ENCODE measurements around the gene KCNK7.

Gene KCNK7

DNA sequence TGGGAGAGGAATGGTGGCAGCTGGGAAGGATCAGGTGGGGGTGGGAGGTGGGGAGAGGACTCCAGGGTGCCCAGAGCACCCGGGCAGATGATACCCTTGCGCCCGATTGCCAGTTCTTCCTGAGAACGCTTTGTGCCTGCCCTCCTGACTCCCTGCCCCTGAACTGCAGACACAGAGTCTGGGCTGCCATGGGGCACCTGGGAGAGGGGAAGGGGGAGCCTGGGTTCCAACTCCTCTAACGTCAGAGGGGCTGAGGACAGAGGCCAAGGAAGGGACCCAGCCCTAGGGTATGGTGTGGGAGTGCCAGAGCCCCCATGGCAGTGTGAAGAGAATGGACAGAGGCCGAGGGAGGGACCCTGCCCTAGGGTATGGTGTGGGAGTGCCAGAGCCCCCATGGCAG, 920 bp upstream of the KCNK7 start:
- Histone ChIP-seq H3K27me3 (ENCODE audit: insufficient read depth, low read length) (no peaks in the 10 kb centered on the region), H3K79me2 (ENCODE audit: control insufficient read depth, insufficient read depth, low read length, unreplicated experiment) (no peaks in the 10 kb centered on the region), H3K27ac (ENCODE audit: low read depth, low read length) (no peak overlapping the region), H3K4me1 (ENCODE audit: control insufficient read depth, insufficient read depth, low read length, unreplicated experiment) (peaks cover 11% of the 10 kb centered on the region), H2AFZ (ENCODE audit: low read length, unreplicated experiment) (no peak overlapping the region), H3K36me3 (ENCODE audit: insufficient read depth, low read length) (no peaks in the 10 kb centered on the region), H3K4me3 (ENCODE audit: low read depth, low read length) (no peak overlapping the region)

DNA sequence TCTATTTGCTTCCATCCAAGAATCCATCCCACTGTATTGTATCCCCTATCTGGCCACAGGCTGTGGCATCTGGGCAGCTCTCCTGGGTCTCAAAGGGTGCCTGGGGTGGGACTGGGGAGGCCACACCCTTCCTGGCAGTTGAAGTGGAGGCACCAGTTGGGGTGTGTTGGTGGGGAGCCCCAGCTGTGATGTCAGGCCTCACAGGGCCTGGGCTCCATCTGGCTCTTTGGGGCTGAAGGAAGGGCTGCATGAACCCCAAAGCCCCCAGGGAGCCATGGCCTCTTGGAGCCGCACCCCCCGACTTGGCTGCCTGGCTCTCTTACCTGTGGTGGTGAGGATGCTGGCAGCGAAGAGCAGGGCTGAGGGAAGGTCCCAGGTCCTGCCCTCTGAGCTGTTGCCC, 469 bp downstream of the KCNK7 start:
- Histone ChIP-seq H3K79me2 (ENCODE audit: control insufficient read depth, insufficient read depth, low read length, unreplicated experiment) (no peaks in the 10 kb centered on the region), H3K36me3 (ENCODE audit: insufficient read depth, low read length) (no peaks in the 10 kb centered on the region), H3K4me3 (ENCODE audit: low read depth, low read length) (no peak overlapping the region), H3K27ac (ENCODE audit: low read depth, low read length) (no peak overlapping the region), H3K4me1 (ENCODE audit: control insufficient read depth, insufficient read depth, low read length, unreplicated experiment) (peaks cover 11% of the 10 kb centered on the region), H3K27me3 (ENCODE audit: insufficient read depth, low read length) (no peaks in the 10 kb centered on the region), H2AFZ (ENCODE audit: low read length, unreplicated experiment) (no peak overlapping the region)

- no peaks in the 10 kb centered on the region for H3K79me2 ChIP-seq (ENCODE audit: control insufficient read depth, insufficient read depth, low read length, unreplicated experiment)
- H3K4me3 ChIP-seq (ENCODE audit: low read depth, low read length), result no peak overlapping the region
- H2AFZ ChIP-seq (ENCODE audit: low read length, unreplicated experiment), result no peak overlapping the region
- H3K27ac ChIP-seq (ENCODE audit: low read depth, low read length), result no peak overlapping the region
- H3K27me3 ChIP-seq (ENCODE audit: insufficient read depth, low read length), result no peaks in the 10 kb centered on the region
- no peaks in the 10 kb centered on the region for H3K36me3 ChIP-seq (ENCODE audit: insufficient read depth, low read length)
- peaks cover 11% of the 10 kb centered on the region for H3K4me1 ChIP-seq (ENCODE audit: control insufficient read depth, insufficient read depth, low read length, unreplicated experiment)
These were observed 1.8 kb downstream of the KCNK7 start for GRCh38 chr11:65593518-65594414.

DNA sequence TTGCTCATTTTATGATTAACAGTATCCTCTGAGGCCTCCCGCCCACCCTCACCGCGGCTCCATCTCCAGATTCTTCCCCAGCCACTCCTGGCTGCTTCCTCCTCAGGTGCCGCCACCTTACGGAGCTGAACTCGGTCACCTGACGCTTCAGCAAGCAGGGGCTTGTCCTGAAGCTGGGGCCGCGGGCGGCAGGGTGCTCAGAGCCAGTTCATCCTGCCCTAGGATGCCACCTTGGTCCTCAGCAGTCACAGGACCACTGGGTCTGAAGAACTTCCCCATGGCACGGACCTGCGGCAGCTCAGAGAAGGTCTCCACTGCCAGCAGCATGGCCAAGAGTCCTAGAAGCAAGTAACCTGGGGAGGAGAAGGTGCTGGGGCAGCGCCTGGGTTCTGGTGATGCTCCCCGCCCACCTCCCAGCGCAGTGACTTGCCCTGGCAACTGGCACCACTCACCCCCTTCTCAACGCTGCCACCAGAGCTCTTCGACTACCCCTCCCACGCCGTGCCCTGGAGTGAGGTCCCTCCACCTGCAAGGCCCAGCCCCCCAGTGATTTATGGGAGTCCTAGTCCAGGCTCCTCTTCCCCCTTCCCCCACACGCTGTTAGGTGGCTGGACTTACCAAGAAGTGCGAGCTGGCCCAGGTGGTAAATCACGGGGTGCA, 2.6 kb downstream of the KCNK7 start:
- Histone ChIP-seq H2AFZ (ENCODE audit: low read length, unreplicated experiment) (no peak overlapping the region), H3K79me2 (ENCODE audit: control insufficient read depth, insufficient read depth, low read length, unreplicated experiment) (no peaks in the 10 kb centered on the region), H3K4me1 (ENCODE audit: control insufficient read depth, insufficient read depth, low read length, unreplicated experiment) (peaks cover 16% of the 10 kb centered on the region), H3K4me3 (ENCODE audit: low read depth, low read length) (no peak overlapping the region), H3K36me3 (ENCODE audit: insufficient read depth, low read length) (no peaks in the 10 kb centered on the region), H3K27me3 (ENCODE audit: insufficient read depth, low read length) (no peaks in the 10 kb centered on the region), H3K27ac (ENCODE audit: low read depth, low read length) (no peak overlapping the region)

- H3K4me1 ChIP-seq (ENCODE audit: control insufficient read depth, insufficient read depth, low read length, unreplicated experiment), result peaks cover 24% of the 10 kb centered on the region
- H3K27me3 ChIP-seq (ENCODE audit: insufficient read depth, low read length), result no peaks in the 10 kb centered on the region
- no peak overlapping the region for H3K4me3 ChIP-seq (ENCODE audit: low read depth, low read length)
- H2AFZ ChIP-seq (ENCODE audit: low read length, unreplicated experiment), result no peak overlapping the region
- no peaks in the 10 kb centered on the region for H3K79me2 ChIP-seq (ENCODE audit: control insufficient read depth, insufficient read depth, low read length, unreplicated experiment)
- H3K27ac ChIP-seq (ENCODE audit: low read depth, low read length), result no peak overlapping the region
- no peaks in the 10 kb centered on the region for H3K36me3 ChIP-seq (ENCODE audit: insufficient read depth, low read length)
These were observed 3.4 kb downstream of the KCNK7 start for GRCh38 chr11:65591939-65592857.

GRCh38 chr11:65590240-65590738, 5.3 kb downstream of the KCNK7 start:
- peaks cover 24% of the 10 kb centered on the region for H3K4me1 ChIP-seq (ENCODE audit: control insufficient read depth, insufficient read depth, low read length, unreplicated experiment)
- H3K36me3 ChIP-seq (ENCODE audit: insufficient read depth, low read length), result no peaks in the 10 kb centered on the region

DNA sequence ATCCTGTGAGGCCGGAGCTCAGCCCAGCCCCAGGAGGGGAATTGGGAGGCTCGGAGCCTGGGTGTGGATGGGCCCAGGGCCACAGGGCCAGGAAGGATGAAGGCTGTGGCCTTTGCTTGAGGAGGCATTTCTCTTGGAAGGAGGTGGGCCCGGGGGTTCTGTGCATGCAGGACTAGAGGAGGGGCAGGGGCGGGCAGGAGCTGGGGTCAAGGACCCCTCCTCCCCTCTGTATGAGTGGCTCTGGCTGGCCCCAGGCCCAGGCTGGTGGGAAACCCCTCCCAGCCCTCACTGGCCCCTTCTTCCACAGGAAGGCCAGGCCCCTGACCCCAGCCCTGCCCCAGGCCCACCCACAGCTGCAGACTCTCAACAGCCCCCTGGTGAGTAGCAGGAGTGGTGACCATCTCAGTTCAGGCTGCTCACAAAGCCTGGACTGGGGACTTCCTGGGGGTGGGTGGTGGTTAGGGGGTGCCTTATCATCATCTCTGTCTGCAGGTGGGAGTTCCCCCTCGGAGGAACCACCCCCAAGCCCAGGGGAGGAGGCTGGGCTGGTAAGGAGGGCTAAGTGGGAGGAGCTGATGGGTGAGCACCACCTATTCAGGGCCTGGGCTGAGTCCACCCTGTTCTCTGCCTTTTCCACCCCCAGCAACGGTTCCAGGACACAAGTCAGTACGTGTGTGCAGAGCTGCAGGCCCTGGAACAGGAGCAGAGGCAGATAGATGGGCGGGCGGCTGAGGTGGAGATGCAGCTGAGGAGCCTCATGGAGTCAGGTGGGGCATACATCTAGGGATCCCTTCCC, 6.0 kb downstream of the KCNK7 start:
- Histone ChIP-seq H3K27me3 (ENCODE audit: insufficient read depth, low read length) (no peaks in the 10 kb centered on the region), H3K4me1 (ENCODE audit: control insufficient read depth, insufficient read depth, low read length, unreplicated experiment) (peaks cover 20% of the 10 kb centered on the region)

More at GRCh38 chr11:65590240-65590738, 5.3 kb downstream of the KCNK7 start:
- no peak overlapping the region for H3K27ac ChIP-seq (ENCODE audit: low read depth, low read length)
- H3K4me3 ChIP-seq (ENCODE audit: low read depth, low read length), result no peak overlapping the region
- H3K79me2 ChIP-seq (ENCODE audit: control insufficient read depth, insufficient read depth, low read length, unreplicated experiment), result no peaks in the 10 kb centered on the region
- no peak overlapping the region for H2AFZ ChIP-seq (ENCODE audit: low read length, unreplicated experiment)
- H3K27me3 ChIP-seq (ENCODE audit: insufficient read depth, low read length), result no peaks in the 10 kb centered on the region

DNA sequence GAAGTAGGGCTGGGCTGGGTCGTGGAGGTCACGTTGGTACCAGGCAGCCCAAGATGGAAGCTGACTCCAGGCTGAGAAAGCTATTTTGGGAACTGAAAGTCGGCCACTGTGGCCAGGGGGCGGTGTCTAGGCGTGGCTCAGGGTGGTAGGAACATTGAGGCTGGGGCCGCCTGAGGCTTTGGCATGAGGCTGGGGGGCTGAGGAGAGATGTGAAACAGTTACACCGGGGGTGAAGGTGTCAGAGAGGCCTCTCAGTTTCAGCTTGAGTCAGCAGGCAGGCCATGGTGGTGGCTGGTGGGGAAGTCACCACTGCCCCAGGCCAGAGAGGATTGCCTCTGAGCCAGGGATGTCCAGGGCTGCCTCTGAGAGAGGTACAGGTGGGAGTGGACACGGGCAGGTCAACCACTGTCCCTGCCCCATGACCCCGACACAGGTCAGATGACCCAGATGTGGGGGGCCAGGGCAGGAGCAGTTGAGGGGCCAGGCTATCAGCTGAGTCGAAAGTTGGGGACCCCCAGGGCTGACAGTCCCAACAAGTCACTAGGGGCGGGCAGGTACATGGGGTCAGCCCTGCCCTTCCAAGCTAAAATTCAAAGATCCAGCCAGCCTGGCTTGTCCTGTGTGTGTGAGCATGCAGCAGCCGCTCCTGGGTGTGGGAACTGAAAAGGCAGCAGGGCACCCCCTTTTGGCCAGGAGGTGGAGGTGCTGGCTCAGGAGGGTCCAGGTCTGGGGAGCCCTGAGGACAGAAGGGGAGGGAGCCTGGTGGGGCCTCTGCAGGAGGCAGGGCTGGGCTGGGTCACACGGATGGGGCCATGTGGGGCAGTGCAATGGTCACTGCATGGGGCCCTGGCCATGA, 7.2 kb downstream of the KCNK7 start:
- H3K36me3 ChIP-seq (ENCODE audit: insufficient read depth, low read length), result 0 out of 2 replicates have a peak, but pooled peaks cover 4% of the 10 kb centered on the region
- no peak overlapping the region for H2AFZ ChIP-seq (ENCODE audit: low read length, unreplicated experiment)

More for the DNA sequence above, 6.0 kb downstream of the KCNK7 start:
- H3K27ac ChIP-seq (ENCODE audit: low read depth, low read length), result no peak overlapping the region
- no peak overlapping the region for H2AFZ ChIP-seq (ENCODE audit: low read length, unreplicated experiment)
- no peak overlapping the region for H3K4me3 ChIP-seq (ENCODE audit: low read depth, low read length)
- no peaks in the 10 kb centered on the region for H3K36me3 ChIP-seq (ENCODE audit: insufficient read depth, low read length)
- no peaks in the 10 kb centered on the region for H3K79me2 ChIP-seq (ENCODE audit: control insufficient read depth, insufficient read depth, low read length, unreplicated experiment)

GRCh38 chr11:65586676-65587075, 8.9 kb downstream of the KCNK7 start:
- no peaks in the 10 kb centered on the region for H3K27me3 ChIP-seq (ENCODE audit: insufficient read depth, low read length)
- H3K79me2 ChIP-seq (ENCODE audit: control insufficient read depth, insufficient read depth, low read length, unreplicated experiment), result no peaks in the 10 kb centered on the region
- H3K27ac ChIP-seq (ENCODE audit: low read depth, low read length), result no peak overlapping the region
- peaks cover 20% of the 10 kb centered on the region for H3K4me1 ChIP-seq (ENCODE audit: control insufficient read depth, insufficient read depth, low read length, unreplicated experiment)
- H3K36me3 ChIP-seq (ENCODE audit: insufficient read depth, low read length), result peaks cover 7% of the 10 kb centered on the region; the same call in 1 of the 2 replicates
- H3K4me3 ChIP-seq (ENCODE audit: low read depth, low read length), result no peak overlapping the region
- H2AFZ ChIP-seq (ENCODE audit: low read length, unreplicated experiment), result no peak overlapping the region

More for the DNA sequence above, 7.2 kb downstream of the KCNK7 start:
- Histone ChIP-seq H3K4me3 (ENCODE audit: low read depth, low read length) (no peak overlapping the region), H3K27me3 (ENCODE audit: insufficient read depth, low read length) (no peaks in the 10 kb centered on the region), H3K79me2 (ENCODE audit: control insufficient read depth, insufficient read depth, low read length, unreplicated experiment) (no peaks in the 10 kb centered on the region), H3K4me1 (ENCODE audit: control insufficient read depth, insufficient read depth, low read length, unreplicated experiment) (peaks cover 20% of the 10 kb centered on the region), H3K27ac (ENCODE audit: low read depth, low read length) (no peak overlapping the region)
